GM20431 (cell line): ENCODE results near the gene NOX4.

Experiments used
- in situ Hi-C: fragments of 300-500 bp; cut with MseI, MboI; formaldehyde crosslinking; loops from one replicate; pipeline ENCODE4 v1.15.0; 2020; ENCODE audit warnings: low sequenced_read_pairs; ENCODE audit not compliant: unreplicated experiment

NOX4 gene

DNA sequence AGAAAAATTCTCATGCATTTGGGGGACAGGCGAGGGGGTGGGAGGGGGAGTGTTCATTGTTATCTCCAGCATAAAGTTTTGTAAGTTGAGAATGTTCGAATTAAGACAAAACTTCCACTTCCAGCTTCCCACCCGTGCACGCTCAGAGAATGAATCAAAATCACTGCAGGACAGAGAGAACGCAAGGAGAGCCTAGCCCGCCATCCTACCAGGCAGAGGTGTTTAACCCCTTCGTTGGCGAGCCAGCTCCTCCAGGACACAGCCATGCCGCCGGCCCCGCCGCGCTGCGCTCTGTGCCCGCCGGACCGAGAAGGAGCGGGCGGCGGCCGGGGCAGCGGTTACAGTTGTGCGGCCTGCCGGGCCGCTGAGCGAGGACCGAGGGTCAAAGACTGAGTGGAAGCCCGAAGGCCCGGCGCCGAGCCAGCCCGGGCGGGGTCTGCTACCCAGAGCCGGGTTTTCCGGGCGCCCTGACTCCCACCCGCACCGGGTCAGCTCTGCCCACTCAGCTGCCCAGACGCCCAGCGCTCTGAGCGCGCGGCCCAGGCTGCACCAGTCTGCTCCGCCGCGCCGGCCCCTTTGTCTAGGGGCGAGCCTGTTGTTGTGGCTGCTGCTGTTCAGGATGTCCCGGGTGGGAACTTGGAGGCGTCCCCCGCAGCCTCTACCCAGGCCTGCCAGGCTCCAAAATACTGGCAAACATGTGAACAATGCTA is at the start of gene NOX4:
NOX4 (minus strand) TSS at position 395 of the 710 bp plus-strand sequence; CDS start at position 266, 129 bp downstream.
- in situ Hi-C loops: no loop called here

DNA sequence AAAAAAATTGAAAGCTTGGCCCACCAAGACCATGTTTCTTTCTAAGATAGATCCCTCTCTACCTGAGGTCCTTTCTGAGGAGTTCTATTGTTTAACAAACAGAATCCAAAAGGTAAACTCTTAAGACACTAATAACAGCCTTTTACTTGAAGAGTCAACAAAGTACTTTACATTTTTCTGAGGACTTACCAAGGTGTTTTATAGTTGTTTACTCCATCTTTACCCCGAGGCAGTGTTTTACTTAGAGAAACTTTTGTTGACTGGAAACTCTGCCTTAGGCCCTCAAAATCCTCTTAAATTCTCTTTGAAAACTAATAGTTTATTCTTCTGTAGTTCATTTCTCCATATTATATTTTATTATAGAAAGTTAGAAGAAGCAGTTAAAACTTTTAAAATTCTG is 49.7 kb upstream of the NOX4 start:
- in situ Hi-C loops: no loop called here

- in situ Hi-C loops: no loop called here
These were observed 46.8 kb upstream of the NOX4 start for GRCh38 chr11:89537936-89538335.

- in situ Hi-C loops: no loop called here
These were observed 45.8 kb upstream of the NOX4 start for GRCh38 chr11:89536926-89537325.

GRCh38 chr11:89535221-89535620 is 44.0 kb upstream of the NOX4 start:
- in situ Hi-C loops: no loop called here

DNA sequence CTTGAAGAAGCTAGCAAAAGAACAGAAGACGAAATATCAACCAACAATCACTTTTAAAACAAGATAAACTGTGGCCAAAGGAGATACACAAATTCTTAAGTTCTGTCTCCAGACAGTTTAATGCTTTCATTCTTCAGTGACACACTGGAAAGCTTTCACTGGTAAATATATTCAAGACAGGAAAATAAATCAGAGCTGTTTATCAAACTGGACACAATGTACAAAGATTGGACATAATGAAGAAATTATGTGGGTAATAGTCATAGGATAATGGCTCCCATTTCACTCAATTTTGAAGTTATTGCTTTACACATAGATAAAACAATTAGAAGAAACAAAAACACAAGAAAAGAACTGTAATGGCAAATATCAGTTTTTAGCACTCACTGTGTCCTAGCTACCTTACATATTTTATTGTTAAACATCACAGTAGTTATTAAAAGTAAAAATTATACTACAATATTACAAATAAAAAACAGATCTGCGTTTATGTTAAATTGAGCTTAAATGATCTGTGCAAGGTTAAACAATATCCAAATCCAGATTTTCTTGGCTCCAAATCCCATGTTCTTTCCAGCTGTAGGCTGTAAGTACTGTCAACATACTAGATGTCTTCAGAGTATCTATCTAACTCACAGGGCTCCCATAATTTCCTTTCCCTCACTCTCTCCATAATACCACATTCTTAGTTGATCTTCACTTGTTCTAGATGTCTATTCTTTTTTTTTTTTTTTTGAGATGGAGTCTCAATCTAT is 38.6 kb upstream of the NOX4 start:
- in situ Hi-C loops: no loop called here

DNA sequence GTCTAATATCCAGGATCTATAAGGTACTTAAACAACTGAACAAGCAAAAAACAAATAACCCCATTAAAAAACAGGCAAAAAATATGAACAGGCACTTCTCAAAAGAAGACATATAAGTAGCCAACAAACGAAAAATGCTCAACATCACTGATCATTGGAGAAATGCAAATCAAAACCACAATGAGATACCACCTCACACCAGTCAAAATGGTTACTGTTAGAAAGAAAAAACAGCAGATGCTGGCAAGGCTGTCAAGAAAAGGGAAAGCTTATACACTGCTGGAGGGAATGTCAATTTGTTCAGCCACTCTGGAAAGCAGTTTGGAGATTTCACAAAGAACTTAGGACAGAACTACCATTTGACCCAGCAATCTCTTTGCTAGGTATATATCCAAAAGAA is 30.6 kb upstream of the NOX4 start:
- in situ Hi-C loops: no loop called here

GRCh38 chr11:89521294-89521693 is 30.1 kb upstream of the NOX4 start:
- in situ Hi-C loops: no loop called here

DNA sequence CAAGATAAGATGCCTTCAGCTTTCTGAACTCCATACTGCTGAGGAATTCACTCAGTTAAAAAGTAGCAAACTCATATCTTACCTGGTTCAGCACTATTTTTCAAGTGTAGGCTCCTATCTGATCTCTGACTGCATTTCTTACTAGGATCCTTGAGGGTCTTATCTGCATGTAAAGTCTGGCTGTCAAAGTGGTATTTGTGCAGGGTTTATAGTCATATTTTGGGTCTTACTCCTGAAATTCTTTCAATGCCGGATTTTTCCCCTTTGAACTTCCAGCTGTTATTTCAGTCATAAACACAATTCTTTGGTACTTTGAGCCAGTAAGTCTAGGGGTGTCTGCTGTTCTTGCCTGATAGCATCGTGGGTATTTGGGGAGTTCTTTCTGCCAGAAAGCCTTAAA is 25.3 kb upstream of the NOX4 start:
- in situ Hi-C loops: no loop called here

- in situ Hi-C loops: no loop called here
These were observed 17.4 kb upstream of the NOX4 start for GRCh38 chr11:89508544-89508943.

DNA sequence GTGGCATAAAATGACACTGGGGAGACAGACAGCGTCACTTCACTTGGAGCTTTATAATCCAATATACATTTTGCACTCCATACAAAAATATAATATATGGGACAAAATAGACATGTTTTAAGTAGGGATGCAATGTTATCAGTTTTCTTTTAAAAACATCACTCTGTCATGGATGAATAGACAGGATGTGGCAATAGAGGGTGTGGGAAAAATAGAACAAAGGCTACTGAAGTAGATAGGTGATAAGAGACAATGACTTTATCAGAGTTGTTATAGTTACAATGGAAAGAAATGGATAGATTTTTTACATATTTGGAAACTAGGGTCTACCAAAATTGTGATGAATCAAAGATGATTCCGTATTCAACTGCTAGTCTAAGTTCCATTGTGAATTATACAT is 13.1 kb upstream of the NOX4 start:
- in situ Hi-C loops: no loop called here

GRCh38 chr11:89503422-89503821 is 12.2 kb upstream of the NOX4 start:
- in situ Hi-C loops: no loop called here

DNA sequence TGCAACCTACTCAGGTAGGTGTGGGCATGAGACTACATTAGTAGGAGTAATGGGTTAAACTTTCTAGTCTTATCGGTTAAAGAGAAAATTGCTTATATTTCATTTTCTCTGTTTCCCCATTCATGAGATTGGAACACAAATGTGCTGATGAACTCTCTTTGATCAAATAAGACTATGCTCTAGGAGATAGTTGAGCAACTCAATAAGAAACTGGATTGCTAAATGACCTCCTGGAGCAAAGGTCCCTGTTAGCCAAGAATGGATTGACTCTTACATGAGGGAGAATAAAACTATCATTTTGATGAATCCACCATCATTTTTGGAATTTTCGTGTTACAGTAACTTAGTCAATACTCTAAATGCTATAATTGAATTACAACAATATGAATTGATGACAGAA is 11.1 kb upstream of the NOX4 start:
- in situ Hi-C loops: no loop called here

DNA sequence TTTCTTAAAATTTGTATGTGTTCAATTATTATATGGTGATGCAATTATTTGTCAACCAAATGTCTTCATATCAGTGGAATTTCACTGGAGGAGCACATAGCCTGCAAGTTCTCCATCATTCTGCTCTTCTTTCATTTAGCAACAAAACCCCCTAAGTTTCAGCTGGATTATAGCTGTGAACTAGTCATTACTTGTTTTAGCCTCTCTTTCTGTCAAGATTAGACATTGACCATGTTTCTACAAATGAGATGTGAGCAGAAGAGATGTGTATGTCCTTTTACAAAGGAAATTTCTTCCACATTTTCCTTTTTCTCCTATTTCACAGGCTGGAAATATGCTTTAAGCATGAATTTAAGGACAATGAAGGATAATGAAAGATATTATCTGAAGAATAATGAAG is 9.2 kb upstream of the NOX4 start:
- in situ Hi-C loops: no loop called here

DNA sequence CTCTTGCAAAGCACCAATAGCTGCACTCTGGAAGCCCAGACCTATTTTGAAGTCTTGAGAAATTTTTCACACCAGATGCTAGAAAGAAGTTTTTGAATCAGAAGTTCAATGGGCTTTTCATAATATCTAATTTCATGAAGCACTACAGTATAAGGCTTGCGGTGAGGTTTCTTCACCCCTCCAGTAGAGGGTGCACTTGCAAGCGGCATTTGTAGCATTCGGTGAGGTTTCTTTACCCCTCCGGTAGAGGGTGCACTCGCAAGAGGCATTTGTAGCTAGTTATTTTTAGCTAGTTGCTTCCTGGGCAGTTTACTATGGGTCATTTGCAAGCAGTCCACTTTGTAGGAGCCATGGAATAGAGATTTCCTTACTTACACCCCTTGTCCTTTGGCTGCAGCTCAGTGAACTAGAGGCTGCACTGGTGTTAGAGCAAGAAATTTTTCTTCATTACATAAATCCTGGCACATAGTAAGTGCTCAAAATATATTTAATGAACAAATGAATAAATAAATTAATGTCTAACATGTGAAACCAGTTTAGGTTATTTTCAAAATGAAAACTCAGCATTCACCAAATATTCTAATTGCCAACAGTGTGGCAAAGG is 7.8 kb upstream of the NOX4 start:
- in situ Hi-C loops: no loop called here

DNA sequence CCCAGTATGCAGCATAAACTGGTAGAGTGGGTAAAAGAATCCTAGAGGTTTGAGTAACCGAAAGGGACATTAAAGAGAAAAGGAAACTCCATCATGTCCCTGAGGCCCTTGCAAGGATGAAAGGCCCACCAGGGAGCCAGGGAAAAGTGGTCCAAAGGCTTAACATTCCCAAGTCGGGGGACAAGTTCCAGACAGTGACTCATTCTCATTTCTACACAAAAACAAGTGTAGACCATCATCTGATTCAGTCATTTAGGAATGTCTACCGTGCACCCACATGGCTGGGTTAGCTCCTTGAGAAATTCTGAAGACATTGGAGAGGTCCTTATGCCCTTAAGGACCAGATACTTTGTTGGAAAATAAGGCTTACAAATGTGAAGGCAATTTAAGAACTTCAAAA is 4.8 kb upstream of the NOX4 start:
- in situ Hi-C loops: no loop called here

DNA sequence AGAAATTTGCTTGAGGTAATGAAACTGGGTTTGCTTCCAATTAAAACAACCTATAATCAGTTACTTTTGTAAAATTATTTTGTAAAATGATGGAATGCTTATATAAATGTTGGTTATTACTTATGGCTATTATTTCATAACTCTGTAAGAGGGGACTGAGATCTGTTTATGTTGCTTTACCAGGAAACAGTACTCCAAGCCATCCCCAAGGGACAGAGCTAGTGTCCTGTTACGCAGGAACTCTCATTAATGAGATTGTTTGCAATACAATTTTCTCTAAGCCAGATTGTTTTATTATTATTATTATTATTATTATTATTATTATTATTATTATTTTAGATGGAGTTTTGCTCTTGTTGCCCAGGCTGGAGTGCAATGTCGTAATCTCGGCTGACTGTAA is 2.3 kb upstream of the NOX4 start:
- in situ Hi-C loops: no loop called here

GRCh38 chr11:89490602-89490980 is 584 bp downstream of the NOX4 start:
- in situ Hi-C loops: no loop called here

- in situ Hi-C loops: no loop called here
These were observed 1.2 kb downstream of the NOX4 start for GRCh38 chr11:89489930-89490329.

DNA sequence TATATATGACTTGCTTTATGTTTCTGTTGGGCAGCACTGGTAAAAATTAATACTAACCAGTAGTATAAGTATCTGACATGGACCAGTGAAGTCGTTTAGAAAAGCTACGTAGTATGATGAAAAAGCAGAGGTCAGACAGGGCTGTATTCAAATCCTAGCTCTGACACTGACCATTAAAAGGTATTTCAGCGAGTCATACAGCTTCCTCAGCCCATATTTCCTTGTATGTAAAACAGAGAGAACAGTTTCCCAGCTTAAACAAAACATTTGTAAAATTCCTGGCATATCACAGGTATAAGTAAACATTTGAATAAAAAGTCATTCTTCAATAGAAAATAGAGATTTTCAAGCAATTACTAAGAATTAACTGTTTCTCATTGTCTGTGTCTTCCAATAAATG is 4.2 kb downstream of the NOX4 start:
- in situ Hi-C loops: no loop called here

GRCh38 chr11:89484896-89485295 is 6.3 kb downstream of the NOX4 start:
- in situ Hi-C loops: no loop called here
